Ishikawa (cell line): ENCODE data around the gene SRGAP1.

ENCODE experiments used
- EGR1 ChIP-seq: IDR thresholded peaks from 2 replicates; pipeline ENCODE4 v1.6.1; 2012
- TAF1 ChIP-seq: IDR thresholded peaks from 2 replicates; pipeline ENCODE4 v1.6.1; 2012; ENCODE audit warnings: low read depth, mild to moderate bottlenecking
- YY1 ChIP-seq: IDR thresholded peaks from 2 replicates; pipeline ENCODE4 v1.6.1; 2012; ENCODE audit warnings: low read depth

- TF ChIP-seq TAF1 (no peak), EGR1 (no peak), YY1 (no peak)
Observed at GRCh38 chr12:63898764-63899337, 54.4 kb downstream of the SRGAP1 start.
